ENCODE measurements around the gene DNAJC5G.

Gene DNAJC5G

DNA sequence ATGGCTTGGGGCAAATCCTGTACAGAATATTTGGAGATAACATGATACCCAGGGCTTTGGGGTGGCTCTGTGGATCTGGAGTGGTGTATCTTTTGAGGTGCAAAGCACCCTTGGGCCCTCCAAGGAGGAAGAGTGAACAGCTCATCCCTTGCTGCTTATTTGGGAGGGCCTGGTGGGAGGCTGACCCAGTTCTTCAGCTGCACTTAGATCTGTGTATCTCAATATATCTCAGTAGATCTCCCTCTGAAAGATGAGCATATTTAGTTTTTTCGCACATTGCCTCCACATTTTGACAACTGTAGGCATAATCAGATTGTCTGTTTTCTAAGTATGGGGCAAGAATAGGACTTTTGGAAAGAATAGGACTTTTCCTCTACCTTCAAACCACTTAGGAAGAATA, 9.8 kb downstream of the DNAJC5G start:
- Histone ChIP-seq H3K27ac (no peak overlapping the region), H3K9me3 (no peaks in the 10 kb centered on the region), H3K4me3 (no peak overlapping the region), H3K27me3 (peaks cover 0 to 33% of the 10 kb centered on the region in 2 donors), H3K4me1 (peaks cover 0 to 2% (median 0%) of the 10 kb centered on the region in 4 donors), H3K36me3 (no peaks in the 10 kb centered on the region)
- no peak for TF ChIP-seq CTCF (IDR thresholded peaks at IDR 0.05)
- no peak for DNase-seq
- intact Hi-C loops (cut with DNase I; ENCODE audit: low total_unique reads): loop anchor here (10.0 kb wide), 1 partner anchor 330 kb away; no protein-coding TSS in a partner anchor

DNA sequence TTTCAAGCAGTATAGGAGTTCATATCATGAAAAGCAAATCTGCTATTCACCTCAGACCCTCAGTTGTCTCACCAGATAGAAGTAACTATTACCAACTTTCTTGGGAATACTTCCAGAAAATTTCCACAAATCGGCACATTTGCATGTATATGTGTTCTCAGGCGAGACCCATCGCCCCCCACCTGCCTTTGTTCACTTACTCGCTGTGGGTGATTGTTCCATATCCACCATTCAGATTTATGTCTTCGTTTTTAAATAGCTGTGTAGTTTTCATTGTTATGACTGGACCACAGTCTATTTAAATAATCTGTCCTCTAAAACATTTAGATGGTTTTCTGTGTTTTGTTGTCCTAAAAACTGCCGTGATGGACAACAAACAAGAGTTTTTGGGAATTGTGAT, 10.2 kb downstream of the DNAJC5G start:
- Histone ChIP-seq H3K36me3 (no peaks in the 10 kb centered on the region), H3K9me3 (no peaks in the 10 kb centered on the region), H3K4me1 (no peaks in the 10 kb centered on the region), H3K27ac (no peak overlapping the region), H3K4me3 (no peak overlapping the region), H3K27me3 (peaks cover 0 to 32% of the 10 kb centered on the region in 2 donors)
- DNase-seq: no peak
- intact Hi-C loops (cut with DNase I; ENCODE audit: low total_unique reads): loop anchor here (10.0 kb wide), 1 partner anchor 331 kb away; no protein-coding TSS in a partner anchor
- no peak for TF ChIP-seq CTCF (IDR thresholded peaks at IDR 0.05)

- no peaks in the 10 kb centered on the region for H3K9me3 ChIP-seq
- no peak overlapping the region for H3K4me3 ChIP-seq
- peaks cover 0 to 29% of the 10 kb centered on the region in 2 donors for H3K27me3 ChIP-seq
- intact Hi-C loops (cut with DNase I; ENCODE audit: low total_unique reads): loop anchor here (10.0 kb wide), 1 partner anchor 334 kb away; no protein-coding TSS in a partner anchor
- H3K27ac ChIP-seq: no peak overlapping the region
- no peaks in the 10 kb centered on the region for H3K4me1 ChIP-seq
- DNase-seq: no peak
- TF ChIP-seq CTCF (IDR thresholded peaks at IDR 0.05): no peak
- no peaks in the 10 kb centered on the region for H3K36me3 ChIP-seq
Observed at GRCh38 chr2:27288610-27289009, 13.4 kb downstream of the DNAJC5G start.

DNA sequence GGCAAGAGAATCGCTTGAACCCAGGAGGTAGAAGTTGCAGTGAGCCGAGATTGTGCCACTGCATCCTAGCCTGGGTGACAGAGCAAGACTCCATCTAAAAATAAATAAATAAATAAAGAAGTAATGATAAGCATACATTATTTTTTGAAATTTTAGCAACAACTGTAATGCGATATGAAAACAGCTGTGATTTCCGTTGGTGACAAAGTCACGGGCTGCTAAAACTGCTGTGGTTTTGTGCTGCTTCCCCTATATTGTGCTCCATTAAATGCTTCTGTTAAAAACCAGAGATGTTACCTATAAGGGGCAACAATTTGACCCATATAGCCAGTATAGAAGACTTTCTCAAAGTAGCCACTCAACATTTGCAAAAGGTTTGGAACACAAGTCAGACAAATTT, 15.3 kb downstream of the DNAJC5G start:
- no peak for DNase-seq
- intact Hi-C loops (cut with DNase I; ENCODE audit: low total_unique reads): no loop called here
- H3K9me3 ChIP-seq: no peaks in the 10 kb centered on the region
- H3K27ac ChIP-seq: no peak overlapping the region
- no peak for TF ChIP-seq CTCF (IDR thresholded peaks at IDR 0.05)
- H3K36me3 ChIP-seq: no peaks in the 10 kb centered on the region
- H3K4me1 ChIP-seq: no peaks in the 10 kb centered on the region
- H3K27me3 ChIP-seq: peaks cover 0 to 26% of the 10 kb centered on the region in 2 donors
- H3K4me3 ChIP-seq: no peak overlapping the region

- Histone ChIP-seq H3K9me3 (no peaks in the 10 kb centered on the region), H3K27me3 (peaks cover 0 to 29% of the 10 kb centered on the region in 2 donors), H3K4me3 (no peak overlapping the region), H3K36me3 (no peaks in the 10 kb centered on the region), H3K27ac (no peak overlapping the region), H3K4me1 (no peaks in the 10 kb centered on the region)
- intact Hi-C loops (cut with DNase I; ENCODE audit: low total_unique reads): no loop called here
- no peak for DNase-seq
- no peak for TF ChIP-seq CTCF (IDR thresholded peaks at IDR 0.05)
Observed at GRCh38 chr2:27291865-27292264, 16.6 kb downstream of the DNAJC5G start.

DNA sequence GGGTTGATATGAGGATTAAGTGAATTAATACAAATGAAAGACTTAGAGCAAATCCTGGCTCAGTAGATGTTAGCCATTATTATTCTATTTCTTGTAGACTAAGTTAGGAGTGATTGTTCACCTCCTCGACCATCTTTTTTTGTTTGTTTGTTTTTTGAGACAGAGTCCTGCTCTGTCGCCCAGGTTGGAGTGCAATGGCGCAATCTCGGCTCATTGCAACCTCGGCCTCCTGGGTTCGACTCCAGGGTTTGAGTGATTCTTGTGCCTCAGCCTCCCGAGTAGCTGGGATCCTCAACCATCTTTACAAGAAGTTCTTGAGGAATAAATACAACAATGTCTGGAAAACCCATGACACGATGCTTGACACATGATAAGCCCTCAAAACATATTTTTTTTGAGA, 19.7 kb downstream of the DNAJC5G start:
- Histone ChIP-seq H3K27me3 (peaks cover 0 to 41% of the 10 kb centered on the region in 2 donors), H3K27ac (no peak overlapping the region), H3K4me3 (no peak overlapping the region), H3K4me1 (no peaks in the 10 kb centered on the region), H3K9me3 (no peaks in the 10 kb centered on the region), H3K36me3 (no peaks in the 10 kb centered on the region)
- DNase-seq: no peak
- intact Hi-C loops (cut with DNase I; ENCODE audit: low total_unique reads): no loop called here
- TF ChIP-seq CTCF (IDR thresholded peaks at IDR 0.05): no peak
